ENCODE measurements around the gene ODF4.

ODF4 gene

DNA sequence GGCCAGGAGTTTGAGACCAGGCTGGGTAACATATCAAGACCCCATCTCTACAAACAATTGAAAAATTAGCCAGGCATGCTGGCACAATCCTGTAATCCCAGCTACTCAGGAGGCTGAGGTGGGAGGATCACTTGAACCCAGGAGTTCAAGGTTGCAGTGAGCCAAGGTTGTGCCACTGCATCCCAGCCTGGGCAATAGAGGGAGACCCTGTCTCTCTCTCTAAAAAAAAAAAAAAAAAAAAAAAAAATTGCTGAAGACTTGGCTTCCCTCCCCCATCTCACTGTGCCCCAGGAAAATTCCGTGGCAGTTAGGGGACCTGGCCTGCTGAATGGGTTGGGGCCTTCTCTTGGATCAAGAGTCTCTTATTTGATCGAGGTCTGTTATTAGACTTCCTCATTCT is at the start of gene ODF4:
TSS of gene ODF4 (plus strand) at position 301 of the 400 bp plus-strand sequence. CDS start 212 bp downstream, outside the sequence.
- DNase-seq: no peak

- DNase-seq: no peak
Observed at GRCh38 chr17:8290043-8290442, 49.6 kb upstream of the ODF4 start.

- no peak for DNase-seq
Observed at GRCh38 chr17:8292639-8293395, 46.8 kb upstream of the ODF4 start.

GRCh38 chr17:8294361-8294760 is 45.3 kb upstream of the ODF4 start:
- DNase-seq: no peak

DNA sequence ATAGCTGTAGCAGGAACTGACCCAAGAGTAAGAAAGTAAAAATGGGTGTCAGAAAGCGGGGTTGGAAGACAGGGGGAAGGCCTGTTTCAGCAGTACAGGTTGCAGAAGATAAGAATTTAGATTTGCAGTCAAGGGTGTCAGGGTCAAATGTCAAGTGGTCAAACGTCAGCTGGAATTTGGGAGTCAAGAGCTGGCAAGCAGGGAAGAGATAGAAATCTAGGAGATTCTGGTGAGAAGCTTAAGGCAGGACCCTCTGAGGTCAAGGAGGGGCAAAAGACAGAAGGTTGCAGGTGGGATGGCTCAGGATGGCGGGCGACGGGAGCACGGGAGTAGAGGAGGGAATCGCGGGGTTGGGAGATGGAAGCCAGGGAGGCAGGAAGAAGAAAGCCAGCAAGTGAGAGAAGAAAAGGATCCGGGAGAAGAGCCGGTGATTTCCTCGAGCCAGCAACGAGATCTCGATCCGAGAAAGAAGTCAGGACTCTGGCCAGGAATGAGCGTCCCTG is 44.8 kb upstream of the ODF4 start:
- no peak for DNase-seq

- no peak for DNase-seq
Observed at GRCh38 chr17:8300226-8300625, 39.4 kb upstream of the ODF4 start.

DNA sequence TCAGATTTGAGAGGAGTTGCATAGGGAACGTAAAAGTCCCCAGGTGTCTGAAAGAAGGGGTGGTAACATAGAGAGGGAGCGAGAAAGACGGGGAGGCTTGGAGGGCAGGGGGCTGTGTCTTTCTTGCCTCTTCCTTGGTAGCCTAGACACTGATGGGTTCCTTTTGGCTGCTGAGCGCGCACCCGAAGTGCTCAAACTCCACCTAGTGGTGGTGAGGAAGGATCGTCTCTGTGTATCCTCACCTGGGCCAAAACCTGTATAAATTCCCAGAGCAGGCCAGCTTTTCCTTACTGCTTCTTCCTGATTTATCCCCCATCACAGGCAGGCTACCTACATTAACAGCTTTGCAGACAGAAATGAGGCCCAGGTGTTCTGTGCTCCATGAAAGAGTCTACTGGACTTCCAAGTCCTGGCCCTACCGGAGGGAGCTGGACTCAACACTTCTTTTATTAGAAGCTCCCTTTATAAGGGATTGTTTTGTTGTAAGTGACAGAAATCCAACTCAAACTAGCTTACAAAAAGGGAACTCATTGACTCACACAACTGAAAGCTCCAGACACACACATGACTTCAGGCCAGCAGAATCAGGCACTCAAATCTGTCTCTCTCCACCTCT is 38.9 kb upstream of the ODF4 start:
- peak; percentile 81 for DNase-seq

DNA sequence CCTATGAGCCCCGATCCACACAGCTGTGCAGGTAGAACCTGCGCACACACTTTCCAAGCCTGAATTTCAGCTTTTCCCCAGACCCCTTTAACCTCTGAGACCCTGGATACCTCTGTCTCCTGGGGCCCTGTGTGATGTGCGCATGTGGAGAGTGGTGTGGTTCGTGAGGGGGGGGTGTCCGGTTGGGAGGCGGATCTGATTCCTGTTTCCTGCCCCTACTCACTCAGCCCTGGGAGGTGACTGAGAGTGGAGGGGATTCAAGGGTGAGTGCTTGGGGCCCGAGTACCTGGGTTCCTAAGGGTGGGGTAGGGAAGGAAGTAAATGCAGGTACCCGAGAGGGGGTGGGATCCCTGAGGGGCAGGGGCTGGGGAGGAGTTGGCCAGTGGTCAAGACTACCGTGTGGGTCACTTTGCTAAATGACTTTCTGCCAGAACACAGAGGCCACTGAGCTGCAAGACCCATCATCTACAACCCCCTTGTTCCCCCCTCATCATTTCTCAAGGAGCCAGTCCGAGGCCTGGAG is 29.0 kb upstream of the ODF4 start:
- no peak for DNase-seq

GRCh38 chr17:8311131-8311790 is 28.4 kb upstream of the ODF4 start:
- no peak for DNase-seq

GRCh38 chr17:8312251-8312650 is 27.4 kb upstream of the ODF4 start:
- DNase-seq: no peak

DNA sequence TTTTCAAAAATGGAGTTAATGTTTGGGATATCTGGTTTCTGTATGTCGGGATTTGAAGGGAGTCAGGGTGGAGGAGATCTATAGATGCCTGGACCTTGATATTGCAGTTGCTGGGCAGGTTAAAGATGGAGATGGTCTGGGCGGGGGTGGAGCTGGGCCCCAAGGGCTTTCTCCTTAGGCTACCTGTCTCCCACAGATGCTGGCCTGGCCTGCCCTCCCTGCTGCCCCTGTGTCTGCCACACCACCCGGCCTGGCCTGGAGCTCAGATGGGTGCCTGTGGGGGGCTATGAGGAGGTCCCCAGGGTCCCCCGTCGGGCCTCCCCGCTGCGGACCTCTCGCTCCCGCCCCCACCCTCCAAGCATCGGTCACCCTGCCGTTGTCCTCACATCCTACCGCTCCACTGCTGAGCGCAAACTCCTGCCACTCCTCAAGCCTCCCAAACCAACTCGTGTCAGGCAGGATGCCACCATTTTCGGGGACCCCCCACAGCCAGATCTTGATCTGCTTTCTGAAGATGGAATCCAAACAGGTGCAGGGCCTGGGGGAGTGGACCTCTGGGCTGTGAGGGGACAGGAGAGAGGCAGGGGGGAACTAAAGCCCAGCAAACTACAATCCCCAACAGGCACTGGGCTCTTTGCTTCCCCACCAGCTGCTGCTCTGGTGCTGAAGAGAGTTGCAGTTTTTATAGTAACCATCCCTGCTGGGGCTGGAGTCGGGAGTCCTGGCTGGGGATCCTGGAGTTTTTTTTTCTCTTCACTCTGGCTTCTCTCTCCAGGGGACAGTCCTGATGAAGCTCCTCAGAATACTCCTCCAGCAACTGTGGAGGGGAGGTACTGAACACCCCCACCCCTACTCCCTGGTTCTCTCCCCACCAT is 26.7 kb upstream of the ODF4 start:
- DNase-seq: no peak

GRCh38 chr17:8314797-8315763 is 24.6 kb upstream of the ODF4 start:
- DNase-seq: no peak

- no peak for DNase-seq
Observed at GRCh38 chr17:8315764-8316217, 23.8 kb upstream of the ODF4 start.

DNA sequence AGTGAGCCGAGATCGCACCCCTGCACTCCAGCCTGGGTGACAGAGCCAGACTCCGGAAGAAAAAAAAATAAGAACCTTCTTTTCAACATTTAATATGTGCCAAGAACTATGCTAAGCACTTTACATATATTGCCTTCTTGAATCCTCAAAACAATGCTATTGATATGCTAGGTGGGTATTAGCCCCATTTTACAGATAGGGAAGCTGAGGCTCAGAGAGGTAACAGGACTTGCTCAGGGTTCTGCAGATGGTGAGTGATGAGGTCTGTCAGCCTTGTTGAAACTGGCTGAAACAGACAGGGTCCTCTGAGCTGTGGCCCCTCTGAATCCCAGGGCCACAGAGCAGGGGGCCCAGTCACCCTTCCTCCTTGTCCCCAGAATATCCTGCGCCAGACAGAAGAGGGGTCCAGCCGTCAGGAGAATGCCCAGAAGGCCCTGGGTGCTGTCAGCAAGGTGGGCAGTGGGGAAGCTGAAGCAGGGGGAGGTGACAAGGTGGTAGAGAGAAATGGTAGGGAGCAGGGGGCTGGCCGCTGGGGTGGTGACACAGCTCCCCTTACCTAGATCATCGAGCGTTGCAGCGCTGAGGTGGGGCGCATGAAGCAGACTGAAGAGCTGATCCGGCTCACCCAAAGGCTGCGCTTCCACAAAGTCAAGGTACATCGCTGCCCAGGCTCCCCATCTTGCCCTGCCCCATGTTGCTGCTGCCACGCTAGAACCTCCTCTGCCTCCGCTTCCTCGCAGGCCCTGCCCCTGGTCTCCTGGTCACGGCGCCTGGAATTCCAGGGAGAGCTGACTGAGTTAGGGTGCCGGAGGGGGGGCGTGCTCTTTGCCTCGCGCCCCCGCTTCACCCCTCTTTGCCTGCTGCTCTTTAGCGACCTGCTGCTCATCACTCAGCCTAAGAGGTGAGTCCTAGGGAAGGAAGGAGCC is 21.4 kb upstream of the ODF4 start:
- DNase-seq: no peak

DNA sequence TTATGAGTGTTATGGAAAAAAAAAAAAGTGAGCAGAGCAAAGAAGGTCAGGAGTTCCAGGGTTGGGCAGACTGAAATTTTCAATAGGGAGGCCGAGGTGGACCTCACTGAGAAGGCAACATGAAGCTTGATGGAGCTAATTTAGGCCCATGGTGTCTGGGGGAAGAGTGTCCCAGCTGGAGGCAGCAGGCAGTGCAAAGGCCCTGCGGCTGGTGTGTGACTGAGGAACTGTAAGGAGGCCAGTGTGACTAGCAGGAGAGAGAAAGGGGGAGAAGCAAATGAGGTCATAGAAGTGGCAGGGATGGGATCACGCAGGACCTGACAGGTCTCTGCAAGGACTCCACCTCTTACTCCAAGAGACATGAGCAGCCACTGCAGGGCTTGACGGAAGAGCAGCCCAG is 19.4 kb upstream of the ODF4 start:
- no peak for DNase-seq

DNA sequence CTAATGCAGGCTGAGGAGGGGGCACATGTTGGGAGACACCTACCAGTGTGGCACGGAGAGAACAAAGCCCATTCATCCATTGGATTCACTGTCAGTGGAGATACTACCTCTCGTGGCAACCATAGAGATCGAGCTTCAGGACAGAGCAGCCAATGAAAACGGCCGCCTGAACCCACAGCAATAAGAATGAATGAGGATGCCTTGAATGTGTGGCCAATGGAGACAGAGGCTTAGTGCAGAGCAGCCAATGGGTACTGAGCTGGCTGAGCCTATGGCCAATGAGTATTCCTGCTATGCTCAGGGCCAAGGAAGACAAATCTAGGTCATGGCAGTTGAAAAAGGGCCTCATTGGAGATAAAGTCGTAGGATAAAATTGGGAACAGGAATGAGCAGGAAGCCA is 18.6 kb upstream of the ODF4 start:
- no peak for DNase-seq

DNA sequence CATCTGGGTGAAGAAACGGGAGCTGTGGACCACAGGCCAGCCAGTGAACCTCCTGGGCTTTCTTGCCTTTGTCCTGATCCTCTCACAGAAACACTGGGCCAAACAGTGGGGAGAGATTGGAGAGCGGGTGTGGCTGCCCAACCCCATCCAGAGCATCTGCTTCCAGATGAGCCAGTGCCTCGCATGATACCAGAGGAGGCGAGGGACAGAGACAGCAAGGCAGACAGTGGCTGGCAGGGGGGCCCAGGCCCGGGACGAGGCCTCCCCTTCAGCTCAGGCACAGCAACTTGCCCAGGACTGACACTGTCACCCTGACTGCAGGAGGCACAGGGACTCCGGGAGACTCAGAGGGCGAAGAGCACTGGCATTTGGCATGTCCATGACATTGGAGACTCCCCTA is 17.6 kb upstream of the ODF4 start:
- no peak for DNase-seq

DNA sequence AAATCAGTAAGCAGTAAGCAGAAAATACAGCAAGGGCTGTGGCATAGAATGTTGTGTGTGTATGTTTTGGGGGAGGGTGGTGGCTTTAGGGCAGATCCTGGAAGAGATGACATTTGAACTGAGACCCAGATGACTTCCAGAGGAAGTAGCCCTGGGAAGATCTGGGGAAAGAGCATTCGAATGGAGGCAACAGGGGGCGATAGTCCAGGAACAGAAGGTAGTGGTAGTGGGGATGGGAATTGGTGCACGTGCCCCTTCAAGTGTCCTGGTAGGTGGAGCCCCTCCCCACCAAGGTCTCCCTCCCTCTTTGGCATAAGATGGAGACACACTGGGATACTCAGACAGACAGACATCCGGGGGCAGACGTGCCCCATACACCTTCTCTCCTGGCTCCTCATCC is 15.5 kb upstream of the ODF4 start:
- DNase-seq: no peak

- DNase-seq: no peak
Observed at GRCh38 chr17:8324923-8325322, 14.7 kb upstream of the ODF4 start.

All from CD4-positive, alpha-beta T cell treated with Interleukin-21 for 1 hour (primary cell).